T-helper 9 cell (primary cell): ENCODE measurements around the gene CTNNA2.

ENCODE experiments used
- DNase-seq: peaks from one replicate; pipeline ENCODE4 v3.0.0-alpha.2; 2020

CTNNA2 gene

DNA sequence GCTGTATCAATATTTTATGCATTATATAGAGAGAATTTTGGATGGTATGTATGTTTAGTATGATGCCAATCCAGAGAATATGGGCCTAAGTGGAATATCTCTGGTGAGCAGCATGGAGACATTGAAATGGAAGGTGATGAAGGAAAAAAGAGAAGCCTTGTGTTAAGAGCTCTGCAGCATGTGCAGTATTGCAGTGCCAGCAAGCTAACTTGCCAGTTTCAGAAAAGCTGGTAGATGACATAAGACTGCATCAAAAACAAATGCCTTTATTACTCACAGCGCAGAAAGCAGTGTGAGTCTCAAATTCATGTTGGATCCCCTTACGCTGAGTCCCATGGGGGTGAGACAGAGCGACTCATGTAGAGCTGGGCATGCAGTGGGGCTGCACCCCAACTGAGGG is 280.2 kb downstream of the CTNNA2 start:
- no peak for DNase-seq

DNA sequence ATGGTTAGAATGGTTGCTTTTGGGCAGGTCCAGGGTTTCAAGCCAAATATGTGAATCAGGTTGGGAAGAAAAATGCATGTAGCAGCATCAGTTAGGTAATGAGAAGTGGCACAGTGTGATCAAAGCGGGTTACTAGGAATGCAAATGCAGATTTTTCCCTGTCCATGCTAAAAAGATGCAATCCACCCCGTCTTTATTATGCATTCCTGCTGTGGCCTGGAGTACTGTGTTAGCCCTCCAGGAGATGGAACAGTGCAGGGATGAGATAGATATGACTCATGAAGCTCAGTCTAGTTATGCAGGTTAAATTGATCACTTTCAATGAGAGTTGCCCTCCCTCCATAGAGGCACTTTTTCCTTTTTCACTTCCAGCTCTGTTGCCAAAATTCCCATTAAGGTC is 283.8 kb downstream of the CTNNA2 start:
- no peak for DNase-seq

DNA sequence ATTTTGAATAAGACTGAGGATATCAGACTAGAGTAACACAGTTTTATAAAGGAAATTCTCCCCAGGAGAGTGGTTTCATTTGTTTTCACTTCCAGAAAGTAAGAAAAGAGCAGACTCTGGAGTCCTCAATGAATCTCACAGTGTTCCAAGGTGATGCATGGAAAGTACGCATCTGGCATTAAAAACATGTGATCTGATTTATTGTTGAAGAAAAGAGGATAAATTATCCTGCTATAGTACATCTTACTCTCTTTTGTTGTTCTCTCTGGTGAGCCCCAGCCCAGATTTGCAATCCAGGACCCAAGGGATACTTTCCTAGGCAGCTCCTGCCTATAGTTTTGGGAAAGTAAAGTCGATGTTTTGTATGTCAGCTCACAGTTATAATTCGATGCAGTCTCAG is 285.9 kb downstream of the CTNNA2 start:
- DNase-seq = no peak

DNA sequence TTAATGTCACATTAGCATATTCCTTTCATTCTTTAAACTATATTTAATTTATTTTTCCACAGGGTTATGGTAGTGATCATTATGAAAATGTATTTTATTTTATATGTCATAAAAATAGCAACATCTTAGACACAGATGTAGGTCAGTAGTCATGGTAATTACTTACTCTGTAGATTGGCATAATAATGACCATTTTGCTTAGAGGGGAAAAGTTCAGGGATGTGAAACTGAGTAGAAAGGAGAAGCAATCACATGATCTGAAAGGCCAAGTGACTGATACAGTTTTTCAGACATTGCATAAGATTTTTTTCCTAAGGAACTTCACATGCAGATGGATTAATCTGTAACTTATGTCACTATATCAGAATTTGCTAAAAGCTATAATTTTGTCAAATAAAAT is 286.9 kb downstream of the CTNNA2 start:
- DNase-seq = no peak

DNA sequence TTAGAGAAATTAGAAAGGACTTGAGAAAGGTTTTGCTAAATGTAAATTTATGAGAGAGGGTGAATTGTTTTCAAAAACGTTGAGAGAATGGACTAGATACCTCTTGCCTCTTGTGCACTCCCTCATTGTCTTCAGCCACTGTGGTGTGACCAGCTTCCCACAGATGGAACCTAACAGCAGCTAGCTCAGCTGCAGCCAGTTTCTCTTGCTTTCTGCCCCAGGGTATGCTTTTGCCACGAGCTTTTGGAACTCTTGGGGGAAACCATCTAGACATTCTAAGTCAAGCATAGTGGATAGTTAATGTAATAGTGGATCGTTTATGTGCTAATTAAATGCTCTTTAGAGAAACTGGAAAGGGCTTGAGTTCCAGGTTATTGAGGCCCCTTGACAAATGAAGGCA is 288.2 kb downstream of the CTNNA2 start:
- no peak for DNase-seq

DNA sequence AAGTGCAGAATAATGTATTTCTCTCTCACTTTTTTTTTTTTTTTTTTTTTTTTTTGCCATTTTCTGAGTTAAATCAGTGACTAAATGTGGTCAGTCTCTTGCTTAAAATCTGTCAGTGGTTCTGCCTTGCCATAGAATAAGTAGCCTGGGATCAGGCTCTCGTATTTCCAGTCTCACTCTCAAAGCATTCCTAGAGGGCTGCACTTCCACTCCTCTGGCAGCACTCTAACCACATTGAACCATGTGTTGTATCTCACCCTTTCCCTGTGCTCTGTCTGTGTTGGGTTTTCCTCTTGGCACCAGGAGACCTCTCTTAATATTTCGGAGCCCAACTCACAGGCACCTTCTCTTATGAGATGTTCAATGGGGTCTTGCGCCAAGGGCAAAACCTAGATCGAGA is 304.4 kb downstream of the CTNNA2 start:
- no peak for DNase-seq

DNA sequence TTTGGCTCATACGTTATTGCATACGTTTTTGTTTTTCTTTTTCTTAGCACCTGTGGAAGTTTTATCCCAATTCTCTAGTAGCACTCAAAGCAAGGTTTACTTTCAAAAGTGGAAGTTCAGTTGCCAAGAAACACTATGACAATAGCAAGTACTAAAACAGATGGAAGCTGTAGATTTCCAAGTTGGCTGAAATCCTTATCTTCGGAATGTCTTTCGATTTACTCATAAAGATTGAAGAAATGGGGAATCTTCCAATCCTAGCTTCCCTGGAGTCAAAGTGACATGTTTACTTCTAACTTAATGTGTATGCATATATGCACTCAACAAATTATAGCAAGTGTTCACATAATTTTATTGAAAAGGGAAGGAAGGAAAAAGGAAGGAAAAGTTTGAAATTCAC is 307.4 kb downstream of the CTNNA2 start:
- no peak for DNase-seq

DNA sequence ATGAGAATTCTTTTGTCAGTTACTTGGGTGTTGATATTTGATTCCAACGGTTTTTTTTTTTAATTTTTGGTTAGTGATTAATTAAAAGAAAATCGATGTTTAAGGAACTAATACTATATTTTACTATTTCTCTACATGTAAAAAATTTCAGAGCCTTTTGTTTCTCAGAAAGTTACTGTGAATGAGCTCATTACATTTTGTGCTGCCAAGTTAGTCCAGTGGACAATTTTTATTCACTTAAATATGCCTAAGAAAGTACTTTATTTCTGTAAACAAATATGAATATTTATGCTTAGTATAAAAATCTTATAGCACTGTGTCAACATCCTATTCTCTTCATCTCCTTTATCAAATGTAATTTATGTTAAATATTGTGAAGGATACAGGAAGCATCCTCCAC is 309.3 kb downstream of the CTNNA2 start:
- no peak for DNase-seq

DNA sequence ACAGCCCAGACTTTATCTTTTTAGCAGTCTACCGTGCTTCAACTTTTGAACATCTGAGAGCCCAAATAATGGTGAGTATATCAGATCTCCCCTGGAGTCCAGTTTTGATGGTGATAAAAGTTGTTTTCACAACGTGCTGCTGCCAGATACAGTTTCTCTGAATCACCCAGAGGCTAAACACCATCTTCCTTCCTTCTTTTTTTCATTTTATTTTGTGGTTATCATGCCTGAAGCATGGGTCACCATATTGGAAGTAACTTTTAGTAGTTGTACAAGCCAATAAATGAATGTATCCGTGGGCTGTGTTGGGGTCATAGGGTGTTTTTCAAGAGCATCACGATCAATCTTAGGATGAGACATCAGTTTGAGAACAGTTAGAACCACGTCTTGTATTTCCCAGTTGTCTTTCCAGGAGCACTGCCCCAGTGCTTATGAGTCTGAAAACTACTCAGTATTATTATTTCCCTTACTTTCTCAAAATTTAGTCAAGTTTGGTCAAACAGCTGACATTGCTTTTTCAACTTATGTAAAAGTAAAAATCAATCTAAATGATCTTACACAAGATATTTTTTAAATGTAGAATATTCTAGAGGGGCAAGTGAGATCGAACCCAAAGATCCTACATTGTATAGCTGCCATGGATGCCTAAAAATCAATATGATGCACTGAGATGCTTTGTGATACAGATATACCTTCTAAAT is 311.4 kb downstream of the CTNNA2 start:
- DNase-seq = no peak

DNA sequence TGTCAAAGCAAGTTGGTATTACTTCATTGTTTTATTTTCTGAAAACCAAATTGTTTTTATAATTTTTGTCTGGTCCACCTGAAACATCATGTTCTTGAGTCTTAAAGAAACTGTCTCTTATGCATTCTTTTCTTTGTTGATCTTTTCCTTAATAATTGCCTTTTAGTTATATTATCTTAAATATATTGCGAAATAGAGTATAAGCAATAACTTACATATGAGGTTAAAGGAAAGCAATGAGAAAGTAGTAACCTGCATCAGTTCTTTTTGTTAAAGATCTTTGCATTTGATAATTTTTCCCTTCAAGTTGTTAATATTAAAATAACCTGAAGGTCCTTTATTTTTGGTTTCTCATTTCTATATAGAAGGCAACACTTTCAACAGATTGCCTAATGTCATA is 315.0 kb downstream of the CTNNA2 start:
- no peak for DNase-seq

DNA sequence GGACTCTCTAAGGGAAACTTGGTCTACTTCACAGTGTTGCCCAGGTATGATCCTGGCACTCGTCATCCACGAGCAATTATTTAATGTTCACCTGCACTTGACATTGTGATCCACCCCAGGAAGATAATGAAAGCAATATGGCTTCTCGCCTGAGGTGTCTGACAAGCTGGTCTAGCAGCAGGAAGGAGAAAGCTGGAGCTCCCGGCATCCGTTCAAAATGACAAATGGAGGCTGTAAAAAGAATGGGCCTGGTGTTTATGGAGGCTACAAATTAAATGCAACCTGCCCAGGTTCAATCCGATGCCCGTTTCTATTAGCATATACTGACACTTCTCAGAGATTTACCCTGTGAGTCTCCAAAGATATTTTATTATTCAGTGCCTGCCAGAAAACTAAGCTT is 317.6 kb downstream of the CTNNA2 start:
- no peak for DNase-seq

DNA sequence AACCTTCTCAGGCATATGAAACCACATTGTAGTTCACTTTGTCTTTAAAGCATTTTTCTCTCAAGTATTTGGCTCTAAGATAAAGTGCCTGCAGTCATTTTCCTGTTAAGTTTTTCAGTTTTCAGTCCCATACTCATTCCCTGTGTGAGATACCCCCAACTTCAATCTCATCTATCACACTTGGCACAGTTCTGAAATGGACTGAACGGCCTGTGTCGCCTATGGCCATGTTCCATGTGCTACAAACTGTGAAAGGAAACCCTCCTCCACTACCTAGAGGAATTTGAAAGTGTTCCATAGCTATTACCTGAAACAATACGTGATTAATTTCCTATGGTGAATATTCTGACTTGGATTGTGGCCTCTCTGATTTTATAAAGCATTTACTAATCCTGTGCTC is 319.1 kb downstream of the CTNNA2 start:
- DNase-seq = no peak

DNA sequence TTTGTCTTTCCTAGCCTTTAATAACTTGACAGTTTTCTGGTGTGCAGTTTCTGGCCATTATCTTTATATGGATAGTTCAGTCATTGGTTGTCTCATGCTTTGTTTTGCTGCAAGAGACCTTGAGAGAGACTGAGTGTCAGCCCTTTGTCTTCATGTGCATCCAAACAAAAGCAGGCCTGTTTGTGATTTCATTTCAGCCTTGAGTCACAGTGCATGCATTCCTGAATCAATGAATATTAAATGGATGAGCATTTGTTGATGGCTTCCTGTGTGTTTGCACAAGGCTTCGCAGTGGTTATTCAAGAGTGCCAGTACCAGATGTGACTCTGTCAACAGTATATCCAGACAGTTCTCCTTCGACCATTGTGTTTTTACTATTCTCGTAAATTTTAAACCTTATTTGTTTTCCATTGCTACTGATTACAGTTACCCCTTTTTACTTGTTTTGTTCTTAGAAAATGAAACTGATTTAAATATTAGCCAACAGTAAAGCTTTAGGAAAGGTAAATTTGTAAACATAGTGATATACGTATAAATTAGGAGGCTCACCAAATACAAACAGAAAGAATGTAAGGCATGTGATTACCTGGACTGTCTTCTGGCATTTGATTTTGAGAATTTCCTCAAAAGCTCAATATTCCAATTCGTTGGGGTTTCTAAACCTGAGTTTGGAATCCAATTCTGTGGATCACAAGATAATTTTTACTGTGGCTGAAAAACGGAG is 319.8 kb downstream of the CTNNA2 start:
- DNase-seq = no peak

DNA sequence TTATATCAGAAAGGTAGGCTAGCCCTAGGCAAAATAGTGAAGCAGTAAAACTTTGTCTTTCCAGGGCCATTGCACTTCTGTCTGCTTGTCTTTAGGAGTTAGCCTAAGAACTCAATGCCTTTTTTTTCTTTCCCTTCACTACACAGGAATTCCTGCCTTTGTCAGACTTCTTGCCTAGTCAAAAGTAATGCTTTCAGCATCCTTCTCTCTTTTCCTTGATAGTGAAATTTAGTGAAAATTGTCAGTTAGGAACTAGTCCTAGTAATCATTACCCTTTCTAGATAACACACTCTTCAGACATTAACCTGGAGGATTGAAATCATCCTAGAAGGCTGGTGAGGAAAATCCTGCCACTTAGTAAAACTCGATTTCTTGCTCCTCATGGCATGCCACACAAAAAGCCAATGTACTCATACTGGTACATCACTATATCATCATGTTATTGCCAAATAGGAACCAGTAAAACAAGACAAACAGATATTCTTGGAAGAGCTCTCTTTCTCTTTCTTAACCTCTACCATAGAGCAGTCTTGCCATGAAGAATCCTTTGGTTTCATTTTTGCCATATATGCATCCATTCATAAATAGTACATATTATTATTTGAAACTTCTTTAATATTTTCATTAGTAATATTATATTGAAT is 320.5 kb downstream of the CTNNA2 start:
- no peak for DNase-seq

DNA sequence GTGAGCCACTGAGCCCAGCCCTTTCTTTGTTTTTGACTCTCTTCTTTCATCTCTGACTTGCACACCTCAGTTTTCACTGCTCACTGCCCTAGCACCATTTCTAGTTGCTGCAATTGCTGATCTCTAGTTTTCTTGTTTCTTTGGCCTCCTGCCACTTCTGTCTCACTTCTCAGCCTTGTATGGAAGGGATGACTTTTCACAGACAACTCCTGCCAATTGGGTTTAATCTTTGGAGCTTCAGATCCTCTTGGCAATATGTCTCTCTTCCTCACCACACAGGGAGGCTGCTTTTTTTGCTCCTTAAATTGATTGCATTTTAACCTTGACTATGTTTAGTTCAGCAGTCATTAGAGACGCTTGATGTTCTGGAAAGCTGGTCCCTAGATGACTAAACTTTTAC is 323.1 kb downstream of the CTNNA2 start:
- DNase-seq = no peak

DNA sequence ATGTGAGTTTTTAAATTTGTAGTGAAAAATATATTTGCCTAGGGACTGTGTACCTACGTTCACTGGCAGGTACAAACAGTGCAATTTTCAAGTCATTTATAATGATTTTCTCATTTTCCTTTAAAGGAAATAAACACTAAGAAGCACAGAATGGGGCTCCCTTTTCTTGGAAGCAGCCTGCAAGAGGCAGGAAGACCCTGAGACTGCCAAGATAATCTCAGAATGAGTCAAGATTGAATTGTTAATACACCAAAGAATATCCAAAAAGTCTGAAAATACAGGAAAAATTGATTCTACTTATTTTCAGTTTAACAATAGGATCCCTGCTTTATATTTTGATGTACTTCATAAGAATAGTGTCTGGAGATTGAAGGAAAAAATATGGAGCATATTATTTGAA is 331.2 kb downstream of the CTNNA2 start:
- no peak for DNase-seq

DNA sequence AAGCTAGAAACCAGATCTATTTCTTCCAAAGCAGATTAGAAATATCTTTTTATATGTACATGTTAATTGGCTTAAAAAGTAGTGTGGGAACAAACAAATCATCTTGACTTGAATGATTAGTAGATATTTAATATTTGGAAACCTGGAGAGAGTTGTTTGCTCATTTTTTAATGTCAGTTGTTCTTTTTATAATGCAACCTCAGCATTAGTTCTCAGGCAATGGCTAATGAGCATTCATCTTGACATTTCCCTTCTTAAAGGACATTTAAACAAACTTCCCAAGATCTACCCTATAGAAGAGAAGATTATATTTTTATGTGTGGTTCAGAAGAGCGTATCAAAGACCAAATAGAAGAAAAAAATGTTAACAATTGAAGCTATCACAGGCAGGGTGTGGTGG is 334.0 kb downstream of the CTNNA2 start:
- DNase-seq = no peak

DNA sequence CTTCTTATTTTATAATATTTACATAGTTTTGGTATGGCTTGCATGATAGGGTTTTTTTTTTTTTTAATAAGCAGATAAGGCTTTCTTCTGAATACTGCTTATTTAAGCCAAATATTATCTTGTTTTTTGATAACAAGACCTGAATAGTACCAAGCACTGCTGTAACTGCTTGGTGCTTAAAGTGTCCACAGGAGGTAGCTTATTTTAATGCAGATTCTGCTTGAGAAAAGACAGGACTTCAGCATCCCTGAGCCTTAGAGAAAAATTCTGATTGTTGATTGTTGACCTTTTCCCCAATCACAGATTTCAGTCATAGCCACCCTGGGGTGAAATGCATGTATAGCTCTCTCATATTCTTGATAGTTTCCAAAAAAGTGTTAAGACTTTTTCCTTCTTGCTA is 336.4 kb downstream of the CTNNA2 start:
- DNase-seq = no peak

DNA sequence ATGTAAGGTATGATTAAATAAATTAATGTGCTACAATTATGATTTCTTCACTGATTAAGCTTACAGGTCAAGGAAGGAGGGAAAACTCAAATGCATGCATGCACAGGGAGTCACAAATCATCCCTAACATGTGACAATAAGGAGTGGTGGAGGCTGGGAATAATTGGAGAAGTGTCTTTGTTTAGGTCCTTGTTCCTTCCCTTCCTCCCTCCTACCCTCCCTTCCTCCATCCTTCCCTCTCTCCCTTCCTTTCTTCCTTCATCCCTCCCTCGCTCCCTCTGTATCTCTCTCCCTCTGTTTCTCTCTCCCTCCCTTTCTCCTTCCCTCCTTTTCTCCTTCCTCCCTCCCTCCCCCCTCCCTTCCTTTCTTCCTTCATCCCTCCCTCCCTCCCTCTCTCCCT is 337.1 kb downstream of the CTNNA2 start:
- no peak for DNase-seq

DNA sequence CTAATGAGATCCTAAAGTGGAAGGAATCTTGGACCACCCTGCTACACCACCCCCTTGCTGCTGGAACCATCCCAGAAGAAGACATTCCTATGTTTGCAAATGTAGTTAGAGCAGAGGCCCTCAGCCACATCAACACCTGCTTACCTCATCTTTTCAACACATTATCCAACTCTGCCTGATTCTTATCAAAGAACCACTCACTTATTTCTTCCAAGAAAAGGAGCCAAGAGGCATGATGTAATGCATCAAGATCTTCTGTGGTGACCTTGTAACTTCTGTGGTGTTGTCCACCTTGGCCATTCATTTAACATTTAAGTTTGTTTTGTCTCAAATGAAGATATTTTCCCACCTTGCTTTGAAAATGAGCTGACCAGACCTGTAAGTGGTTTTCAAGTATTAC is 338.1 kb downstream of the CTNNA2 start:
- DNase-seq = no peak

DNA sequence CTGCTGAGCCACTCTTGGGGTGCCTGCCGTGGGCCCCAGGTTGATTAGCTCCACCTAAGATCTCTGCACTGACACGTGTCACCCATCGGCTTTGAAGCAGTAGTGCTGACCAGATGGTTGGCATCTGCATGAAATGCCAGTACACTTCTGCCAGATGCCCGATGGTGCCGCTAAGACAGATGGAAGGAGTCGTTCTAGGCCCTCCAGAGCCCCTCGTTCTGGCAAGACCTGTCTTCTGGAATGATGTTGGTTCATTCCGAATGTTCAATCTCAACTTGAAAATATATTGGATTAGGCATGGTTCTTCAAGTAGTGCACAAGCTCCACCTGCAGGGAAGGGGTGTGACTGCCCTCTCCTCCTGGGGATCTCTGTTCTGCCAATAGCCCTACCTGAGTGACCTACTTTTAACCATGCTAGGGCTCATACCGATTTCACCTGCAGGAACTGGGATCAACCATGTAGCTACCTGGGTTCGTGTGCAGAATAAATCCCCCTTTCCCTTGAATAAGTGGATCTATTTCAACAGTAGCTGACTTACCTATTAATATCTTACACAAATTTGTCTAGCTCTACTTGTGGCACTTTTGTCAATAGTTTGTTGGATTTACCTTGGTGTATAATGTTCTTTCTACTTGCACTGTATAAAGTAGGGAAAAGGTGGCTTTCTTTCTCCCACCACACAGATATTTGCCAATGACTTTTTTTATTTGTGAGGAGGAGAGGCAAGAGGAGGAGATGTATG is 342.6 kb downstream of the CTNNA2 start:
- DNase-seq = no peak

DNA sequence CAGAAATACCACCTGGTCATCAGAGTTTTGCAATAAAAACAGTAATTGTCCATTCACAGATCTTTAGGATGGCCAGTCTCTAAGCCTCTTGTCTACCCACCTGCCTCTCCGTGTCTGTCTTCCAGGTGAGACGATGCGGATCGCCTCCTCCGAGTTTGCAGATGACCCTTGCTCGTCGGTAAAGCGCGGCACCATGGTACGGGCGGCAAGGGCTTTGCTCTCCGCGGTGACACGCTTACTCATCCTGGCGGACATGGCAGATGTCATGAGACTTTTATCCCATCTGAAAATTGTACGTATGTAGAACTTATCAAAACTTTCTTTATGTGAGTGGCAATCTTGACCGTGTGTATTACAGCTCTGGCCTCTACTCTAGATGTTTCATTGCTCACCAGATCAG is 345.0 kb downstream of the CTNNA2 start:
- no peak for DNase-seq

DNA sequence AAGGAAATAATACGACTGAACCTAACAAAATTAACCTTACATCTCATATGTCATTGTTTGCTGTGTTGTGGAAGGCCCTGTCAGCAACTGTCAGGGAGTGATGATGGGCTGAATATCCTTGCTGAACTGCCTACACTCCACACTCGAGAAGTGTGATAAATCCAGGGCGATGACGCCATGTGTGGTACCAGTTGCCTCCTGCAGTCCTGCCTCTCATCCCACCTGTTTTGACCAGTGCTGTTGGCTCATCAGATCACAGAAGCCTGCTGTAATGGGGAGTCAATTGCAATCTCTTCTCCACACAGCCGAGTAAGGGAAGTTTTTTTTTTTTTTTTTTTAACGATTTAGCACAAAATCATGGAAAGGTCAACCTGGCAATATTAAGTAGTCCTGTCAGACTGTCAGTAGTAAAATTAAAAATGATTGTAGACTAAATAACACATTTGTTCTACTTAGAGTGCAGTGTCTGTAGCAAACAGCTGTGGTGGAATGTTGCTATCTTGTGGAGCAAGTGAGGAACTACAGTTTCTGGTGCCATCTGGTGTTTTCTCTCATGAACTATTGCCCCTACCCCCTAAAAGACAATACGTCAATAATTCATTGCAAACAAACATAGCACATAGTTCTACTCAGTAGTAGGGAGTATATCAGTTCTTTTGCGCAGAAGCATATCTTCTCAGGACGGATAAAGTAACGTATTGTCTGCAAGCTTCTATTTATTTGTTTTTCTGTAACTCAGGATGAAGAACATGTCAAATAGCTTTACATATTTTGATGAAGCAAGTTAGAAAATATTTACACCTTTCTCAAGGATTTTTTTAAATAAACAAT is 347.6 kb downstream of the CTNNA2 start:
- DNase-seq = no peak
